ENCODE measurements around the gene WDR74. TPM values are rescaled to one million over a fixed set of nuclear protein-coding genes. Genes with fewer than 3 reads are reported as not detected.

Gene WDR74
- total and polyA plus RNA-seq, 12 donors = 17.7 to 62.4 (median 23.7) TPM

GRCh38 chr11:62885137-62885750, 45.9 kb upstream of the WDR74 start:
- Histone ChIP-seq H3K4me3 (no peak overlapping the region), H3K4me1 (peaks cover 8 to 56% (median 34%) of the 10 kb centered on the region in 9 donors), H3K9me3 (no peaks in the 10 kb centered on the region), H3K27ac (no peak overlapping the region), H3K27me3 (no peaks in the 10 kb centered on the region), H3K36me3 (peaks cover 11 to 82% (median 70%) of the 10 kb centered on the region in 9 donors)
- TF ChIP-seq CTCF (IDR thresholded peaks at IDR 0.05) = no peak
- DNase-seq (no peak), ATAC-seq (no peak)
- intact Hi-C loops (cut with DNase I) = no loop called here
- 90 to 91% methylated on average over 11 of the region's 11 CpGs for WGBS, 2 donors

GRCh38 chr11:62883673-62884072, 44.3 kb upstream of the WDR74 start:
- Histone ChIP-seq H3K36me3 (peaks cover 11 to 67% (median 60%) of the 10 kb centered on the region in 9 donors), H3K27me3 (no peaks in the 10 kb centered on the region), H3K4me1 (peaks cover 16 to 58% (median 42%) of the 10 kb centered on the region in 9 donors), H3K4me3 (peak overlapping the region in 3 of 10 donors; percentile 86 to 98 (median 94)), H3K9me3 (no peaks in the 10 kb centered on the region), H3K27ac (peak overlapping the region in 4 of 10 donors; percentile 17 to 100 (median 98))
- WGBS, 2 donors = 74 to 78% methylated on average over 3 of the region's 3 CpGs
- intact Hi-C loops (cut with DNase I) = no loop called here
- TF ChIP-seq CTCF (IDR thresholded peaks at IDR 0.05) = no peak
- ATAC-seq (no peak), DNase-seq (no peak)

- WGBS, 2 donors = 62 to 70% methylated on average over 5 of the region's 5 CpGs
- intact Hi-C loops (cut with DNase I) = no loop called here
- peak overlapping the region in 9 of 10 donors; percentile 46 to 100 (median 86) for H3K4me3 ChIP-seq
- H3K4me1 ChIP-seq = peaks cover 16 to 58% (median 41%) of the 10 kb centered on the region in 9 donors
- H3K27me3 ChIP-seq = no peaks in the 10 kb centered on the region
- DNase-seq (no peak), ATAC-seq (no peak)
- H3K27ac ChIP-seq = peak overlapping the region in 7 of 10 donors; percentile 26 to 100 (median 98)
- H3K9me3 ChIP-seq = no peaks in the 10 kb centered on the region
- peaks cover 7 to 59% (median 53%) of the 10 kb centered on the region in 9 donors for H3K36me3 ChIP-seq
- no peak for TF ChIP-seq CTCF (IDR thresholded peaks at IDR 0.05)
Measured at GRCh38 chr11:62882788-62883501, 43.6 kb upstream of the WDR74 start.

GRCh38 chr11:62882431-62882749, 43.0 kb upstream of the WDR74 start:
- H3K27me3 ChIP-seq = no peaks in the 10 kb centered on the region
- no peak for TF ChIP-seq CTCF (IDR thresholded peaks at IDR 0.05)
- H3K4me1 ChIP-seq = peaks cover 16 to 58% (median 41%) of the 10 kb centered on the region in 9 donors
- 24 to 28% methylated on average over 6 of the region's 6 CpGs for WGBS, 2 donors
- peaks cover 7 to 54% (median 50%) of the 10 kb centered on the region in 9 donors for H3K36me3 ChIP-seq
- no peak for DNase-seq
- intact Hi-C loops (cut with DNase I) = no loop called here
- no peak for ATAC-seq
- H3K4me3 ChIP-seq = peak overlapping the region; percentile 46 to 100 (median 88)
- H3K27ac ChIP-seq = peak overlapping the region in 8 of 10 donors; percentile 94 to 100 (median 98)
- H3K9me3 ChIP-seq = no peaks in the 10 kb centered on the region
